A673 (cell line): ENCODE data around the gene GPATCH11. TPM values are rescaled to one million over a fixed set of nuclear protein-coding genes. Genes with fewer than 3 reads are reported as not detected.

Experiments
- BruUV-seq: library from RNA; stranded (reverse); fragments of 400-500 nt; replicated peaks from 2 replicates; lab custom pipeline; 2021; lab: Mats Ljungman, UMichigan
- CTCF ChIA-PET: fragments of 300-600 bp; sonication (Branson Sonifier 250); formaldehyde crosslinking; loops from one replicate; lab custom pipeline; 2022; ENCODE audit warnings: antibody characterized with exemption; lab: Charles Lee
- POLR2A ChIA-PET: fragments of 300-600 bp; sonication (Branson Sonifier 250); formaldehyde crosslinking; loops from one replicate; lab custom pipeline; 2022; ENCODE audit warnings: antibody characterized with exemption; ENCODE audit not compliant: low non-redundant PET; lab: Charles Lee
- DNase-seq: peaks from one replicate; pipeline ENCODE4 v3.0.0-alpha.2; 2015; ENCODE audit warnings: low spot score
- H3K27ac ChIP-seq: fragments of 200-600 bp; sonication (generic); 2 replicates; pipeline ENCODE4 v1.5.1; 2016; ENCODE audit warnings: mixed run types, low read depth, mild to moderate bottlenecking, mixed read lengths, antibody characterized with exemption, low read length; ENCODE audit not compliant: poor library complexity, severe bottlenecking
- H3K27me3 ChIP-seq: fragments of 200-600 bp; sonication (generic); replicated peaks from 2 replicates; pipeline ENCODE4 v1.6.1; 2017; ENCODE audit warnings: mixed run types, low read depth, mild to moderate bottlenecking, mixed read lengths, antibody characterized with exemption, low read length; ENCODE audit not compliant: insufficient read depth, poor library complexity
- H3K36me3 ChIP-seq: fragments of 200-600 bp; sonication (generic); 2 replicates; pipeline ENCODE4 v1.6.1; 2016; ENCODE audit warnings: mixed run types, mild to moderate bottlenecking, mixed read lengths, antibody characterized with exemption, low read length; ENCODE audit not compliant: insufficient read depth, poor library complexity, severe bottlenecking
- H3K4me1 ChIP-seq: fragments of 200-600 bp; sonication (generic); 2 replicates; pipeline ENCODE4 v1.6.1; 2017; ENCODE audit warnings: mixed run types, mild to moderate bottlenecking, mixed read lengths, antibody characterized with exemption, low read length; ENCODE audit not compliant: insufficient read depth, poor library complexity, severe bottlenecking
- H3K4me3 ChIP-seq: fragments of 200-600 bp; sonication (generic); 2 replicates; pipeline ENCODE4 v1.5.1; 2016; ENCODE audit warnings: low read depth, mixed run types, mild to moderate bottlenecking, mixed read lengths, low read length; ENCODE audit not compliant: poor library complexity, severe bottlenecking
- H3K9me3 ChIP-seq: fragments of 200-600 bp; sonication (generic); 2 replicates; pipeline ENCODE4 v1.6.1; 2016; ENCODE audit warnings: mixed run types, low read depth, mild to moderate bottlenecking, mixed read lengths, antibody characterized with exemption, low read length; ENCODE audit not compliant: poor library complexity, severe bottlenecking
- CTCF ChIP-seq: fragments of 300-800, 200-600 bp; sonication (generic); conservative IDR thresholded peaks from 2 replicates; pipeline ENCODE4 v1.5.1; 2017; ENCODE audit warnings: low read depth, mild to moderate bottlenecking, antibody characterized with exemption, low read length, moderate library complexity, mixed read lengths
- EZH2 ChIP-seq: fragments of 200-600 bp; sonication (generic); IDR thresholded peaks from 2 replicates; pipeline ENCODE4 v1.6.1; 2017; ENCODE audit warnings: borderline replicate concordance, low read depth, mild to moderate bottlenecking, mixed read lengths, antibody characterized with exemption, low read length; ENCODE audit not compliant: poor library complexity, severe bottlenecking
- intact Hi-C: fragments of 100-400 bp; cut with micrococcal nuclease; formaldehyde crosslinking; loops from one replicate; pipeline ENCODE4 v1.10.0; 2022; ENCODE audit not compliant: unreplicated experiment
- total RNA-seq: library from RNA; stranded (reverse); gene quantifications from 2 replicates; pipeline ENCODE4 v1.2.3, GENCODE V29; 2021

The GPATCH11 gene
- total RNA-seq, 1 experiment from 2014 or later, result 15.6 TPM

GRCh38 chr2:37060446-37060845, 23.9 kb upstream of the GPATCH11 start:
- CTCF ChIA-PET, result no interaction called here
- H3K27ac ChIP-seq, result no peak overlapping the region

GRCh38 chr2:37061013-37061711, 23.2 kb upstream of the GPATCH11 start:
- TF ChIP-seq EZH2, result no peak
- Histone ChIP-seq H3K27me3 (no peaks in the 10 kb centered on the region), H3K4me1 (no peaks in the 10 kb centered on the region), H3K36me3 (peaks cover 29% of the 10 kb centered on the region), H3K9me3 (no peaks in the 10 kb centered on the region), H3K27ac (no peak overlapping the region), H3K4me3 (no peak overlapping the region)
- intact Hi-C loops, result no loop called here
- DNase-seq, result no peak
- ChIA-PET POLR2A (no interaction called here), CTCF (no interaction called here)
- no TSS peak for BruUV-seq

More at GRCh38 chr2:37060446-37060845, 23.9 kb upstream of the GPATCH11 start:
- H3K27me3 ChIP-seq, result no peaks in the 10 kb centered on the region
- TF ChIP-seq CTCF, result no peak
- TF ChIP-seq EZH2, result no peak
- no peaks in the 10 kb centered on the region for H3K9me3 ChIP-seq
- H3K4me3 ChIP-seq, result no peak overlapping the region
- H3K36me3 ChIP-seq, result peaks cover 33% of the 10 kb centered on the region
- intact Hi-C loops, result no loop called here
- POLR2A ChIA-PET, result no interaction called here
- no TSS peak for BruUV-seq
- no peak for DNase-seq
- no peaks in the 10 kb centered on the region for H3K4me1 ChIP-seq

GRCh38 chr2:37061776-37062175, 22.5 kb upstream of the GPATCH11 start:
- peaks cover 29% of the 10 kb centered on the region for H3K36me3 ChIP-seq
- TF ChIP-seq EZH2, result no peak
- no peak for TF ChIP-seq CTCF
- no TSS peak for BruUV-seq
- DNase-seq, result no peak
- no peak overlapping the region for H3K4me3 ChIP-seq
- no peaks in the 10 kb centered on the region for H3K27me3 ChIP-seq
- intact Hi-C loops, result no loop called here
- ChIA-PET POLR2A (no interaction called here), CTCF (no interaction called here)
- H3K9me3 ChIP-seq, result no peaks in the 10 kb centered on the region
- no peak overlapping the region for H3K27ac ChIP-seq
- H3K4me1 ChIP-seq, result no peaks in the 10 kb centered on the region

- TF ChIP-seq CTCF, result no peak
- no peak for TF ChIP-seq EZH2
- Histone ChIP-seq H3K4me3 (no peak overlapping the region), H3K9me3 (no peaks in the 10 kb centered on the region), H3K36me3 (peaks cover 11% of the 10 kb centered on the region), H3K27ac (no peak overlapping the region), H3K4me1 (no peaks in the 10 kb centered on the region), H3K27me3 (no peaks in the 10 kb centered on the region)
- DNase-seq, result no peak
- BruUV-seq, result no TSS peak
- ChIA-PET CTCF (no interaction called here), POLR2A (no interaction called here)
- intact Hi-C loops, result no loop called here
Measured at GRCh38 chr2:37068686-37069085, 15.6 kb upstream of the GPATCH11 start.
